Stimulated activated effector memory CD8-positive, alpha-beta T cell treated with anti-CD3 and anti-CD28 coated beads, Interleukin-12 subunit alpha, Interleukin-12 subunit beta, amount 100 ng/mL, for 72 hours (primary cell): ENCODE results near the gene FGGY.
"Not testable (repeated sequence)": the region's sequence is repeated elsewhere in the genome, so short reads cannot be mapped to it uniquely, and the experiment has no call there.

Source experiments
- ATAC-seq: fragments of 150-1000 bp; cut with Tn5 transposase; 2 replicates; pipeline ENCODE4 v1.10.0; 2021
- DNase-seq, 2 donors: peaks; one replicate each; pipeline ENCODE4 v3.0.0; 2021 to 2022; ENCODE audit warnings: low spot score in 2 of 2
- H3K27ac Mint-ChIP-seq: one replicate; pipeline ENCODE4 v1.8.0; 2022; ENCODE audit warnings: mild to moderate bottlenecking, mixed read lengths
- H3K36me3 Mint-ChIP-seq: one replicate; pipeline ENCODE4 v1.8.0; 2022; ENCODE audit warnings: mild to moderate bottlenecking, mixed read lengths
- H3K4me1 Mint-ChIP-seq: one replicate; pipeline ENCODE4 v1.8.0; 2022; ENCODE audit warnings: mixed read lengths
- H3K4me3 Mint-ChIP-seq: one replicate; pipeline ENCODE4 v1.8.0; 2022; ENCODE audit warnings: mild to moderate bottlenecking, mixed read lengths
- H3K9me3 Mint-ChIP-seq: one replicate; pipeline ENCODE4 v1.8.0; 2022; ENCODE audit warnings: mixed read lengths

The FGGY gene

DNA sequence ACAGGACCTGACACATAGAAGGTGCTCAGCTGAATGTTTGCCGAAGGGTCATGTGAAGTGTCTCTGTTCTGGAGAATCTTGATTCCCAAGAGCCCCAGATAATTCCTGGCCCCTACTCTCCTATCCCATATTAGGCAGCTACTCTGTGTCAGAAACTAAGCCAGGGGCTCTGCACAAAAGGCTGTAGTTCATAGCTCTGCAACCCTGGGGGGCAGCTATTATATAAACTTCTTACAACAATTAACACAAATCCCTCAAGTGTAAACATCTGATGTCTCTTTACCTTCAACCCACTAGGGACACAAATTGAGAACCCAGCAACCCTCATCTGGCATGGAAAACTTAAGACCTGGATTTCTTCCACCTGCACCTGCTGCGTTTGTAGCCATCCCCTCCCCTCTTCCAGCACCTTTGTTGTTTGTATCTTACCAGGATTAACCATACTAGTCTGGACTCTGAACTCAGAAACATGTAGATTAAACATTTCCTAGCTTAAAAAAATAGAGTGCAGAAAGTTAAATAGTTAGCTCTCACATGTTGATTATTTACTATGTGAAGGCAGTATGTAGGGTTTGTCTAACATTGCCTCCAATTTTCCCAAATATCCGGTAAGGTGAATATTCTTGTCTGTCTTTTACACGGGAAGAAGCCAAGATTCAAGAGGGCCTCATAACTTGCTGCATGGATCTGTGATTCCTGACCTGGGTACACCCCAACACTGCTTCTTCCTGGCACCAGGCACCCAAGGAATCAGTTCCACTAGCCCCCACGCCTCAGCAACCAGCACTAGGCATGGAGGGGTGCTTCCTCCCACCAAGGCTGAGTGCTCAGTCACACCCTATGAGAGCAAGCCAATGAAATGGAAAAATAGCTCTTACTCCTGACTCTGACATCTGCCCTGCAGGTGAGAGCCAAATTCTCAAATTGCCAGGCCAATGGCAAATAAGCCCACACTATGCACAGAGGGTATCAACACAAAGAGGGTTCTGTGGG is 297.2 kb downstream of the FGGY start:
- ATAC-seq = no peak
- H3K27ac Mint-ChIP-seq = peak overlapping the region; percentile 41
- H3K9me3 Mint-ChIP-seq = no peaks in the 10 kb centered on the region
- H3K4me3 Mint-ChIP-seq = no peak overlapping the region
- no peak for DNase-seq
- H3K36me3 Mint-ChIP-seq = no peaks in the 10 kb centered on the region
- H3K4me1 Mint-ChIP-seq = no peaks in the 10 kb centered on the region

DNA sequence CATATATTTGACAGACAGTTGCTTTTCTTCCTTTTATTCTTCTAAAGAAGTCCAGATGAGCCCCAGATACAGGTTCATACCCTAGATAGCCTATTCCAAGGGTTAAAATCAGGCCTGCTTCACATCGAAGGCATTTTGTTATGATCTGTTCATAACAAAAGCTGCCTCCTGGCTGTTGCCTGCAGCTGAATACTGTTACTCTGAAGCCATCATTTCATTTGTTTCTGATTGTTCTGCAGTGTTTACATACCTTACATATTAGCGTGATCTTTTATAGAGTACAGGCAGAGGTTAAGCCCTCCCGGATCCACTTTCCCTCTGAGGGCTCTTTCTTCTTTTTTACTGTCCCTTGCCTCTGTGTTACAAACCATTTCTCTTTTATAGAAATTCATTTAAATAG is 298.9 kb downstream of the FGGY start:
- Mint-ChIP-seq H3K4me3 (no peak overlapping the region), H3K4me1 (no peaks in the 10 kb centered on the region), H3K36me3 (no peaks in the 10 kb centered on the region), H3K9me3 (no peaks in the 10 kb centered on the region), H3K27ac (no peak overlapping the region)
- DNase-seq = no peak
- ATAC-seq = no peak

DNA sequence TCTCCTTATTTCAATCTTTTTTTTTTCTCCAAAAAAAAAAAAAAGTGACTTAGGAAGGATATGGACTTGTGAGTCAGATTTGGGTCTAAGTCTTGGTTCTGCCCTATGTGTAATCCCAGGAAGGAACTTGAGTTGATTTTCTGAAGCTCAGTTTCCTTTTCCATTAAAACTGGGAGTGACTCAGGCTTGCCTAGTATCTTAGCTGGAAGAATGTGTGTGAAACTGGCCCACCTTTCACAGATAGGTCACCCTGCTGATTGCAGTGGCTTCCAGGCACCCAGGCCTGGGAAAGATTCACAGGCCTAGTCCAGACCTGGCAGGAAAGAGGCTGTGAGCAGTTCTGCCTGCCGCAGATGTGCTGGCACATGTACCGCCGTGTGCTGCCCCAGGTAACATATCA is 299.5 kb downstream of the FGGY start:
- H3K4me1 Mint-ChIP-seq = no peaks in the 10 kb centered on the region
- no peaks in the 10 kb centered on the region for H3K36me3 Mint-ChIP-seq
- H3K9me3 Mint-ChIP-seq = no peaks in the 10 kb centered on the region
- ATAC-seq (no peak), DNase-seq (no peak)
- H3K4me3 Mint-ChIP-seq = no peak overlapping the region
- H3K27ac Mint-ChIP-seq = no peak overlapping the region

DNA sequence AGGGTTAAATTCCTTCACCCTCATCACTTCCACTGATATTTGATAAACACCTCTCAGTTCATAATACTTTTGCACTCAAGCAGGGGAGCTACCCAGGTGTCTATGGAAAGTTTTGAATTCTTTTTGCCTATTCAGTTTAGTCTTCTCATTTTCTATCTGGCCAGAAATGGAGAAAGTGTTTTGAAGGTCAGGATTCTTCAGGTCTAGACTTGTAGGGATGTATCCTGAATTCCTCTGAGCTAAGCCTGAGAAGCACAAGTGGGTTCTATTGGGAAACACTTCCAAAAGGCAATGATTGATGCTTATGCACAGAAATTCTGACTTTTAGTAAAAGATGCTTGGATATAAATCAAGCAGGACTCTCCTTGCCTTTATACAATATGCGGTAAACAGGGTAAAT is 300.1 kb downstream of the FGGY start:
- no peak for DNase-seq
- Mint-ChIP-seq H3K36me3 (no peaks in the 10 kb centered on the region), H3K27ac (peak overlapping the region; percentile 19), H3K4me1 (no peaks in the 10 kb centered on the region), H3K4me3 (no peak overlapping the region), H3K9me3 (no peaks in the 10 kb centered on the region)
- no peak for ATAC-seq

DNA sequence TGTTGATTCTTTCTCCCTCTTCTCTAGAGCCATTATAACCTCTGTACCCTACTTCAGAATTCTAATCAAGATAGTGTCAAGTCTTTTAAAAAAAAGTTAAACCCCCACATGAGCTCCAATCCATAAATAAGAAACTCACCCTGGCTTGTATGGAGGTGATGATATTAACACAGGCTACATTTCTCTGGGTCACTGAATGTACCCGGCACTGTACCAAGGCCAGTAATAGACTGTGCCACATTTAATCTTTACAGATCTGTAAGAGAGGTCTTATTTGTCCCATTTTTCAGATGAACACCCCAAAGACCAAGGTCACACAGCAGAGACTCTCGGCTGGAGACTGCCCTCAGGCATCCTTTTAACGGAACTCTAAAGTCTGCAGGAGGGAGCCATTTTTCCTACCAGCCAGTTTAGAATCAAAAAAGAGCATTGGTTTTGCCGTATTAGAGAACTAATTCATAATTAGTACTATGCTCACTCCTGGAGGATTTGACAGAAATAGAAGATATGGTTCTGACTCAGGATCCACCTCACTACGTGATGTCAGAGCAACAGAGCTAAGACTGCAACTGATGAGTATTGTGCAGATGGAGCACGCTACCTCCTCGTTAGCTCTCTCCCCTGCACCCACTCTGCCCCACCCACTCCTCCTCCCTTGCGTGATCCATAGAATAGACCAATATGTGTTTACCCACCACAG is 300.7 kb downstream of the FGGY start:
- Mint-ChIP-seq H3K4me1 (no peaks in the 10 kb centered on the region), H3K4me3 (no peak overlapping the region), H3K27ac (peak overlapping the region; percentile 19), H3K36me3 (no peaks in the 10 kb centered on the region), H3K9me3 (no peaks in the 10 kb centered on the region)
- ATAC-seq = no peak
- no peak for DNase-seq

DNA sequence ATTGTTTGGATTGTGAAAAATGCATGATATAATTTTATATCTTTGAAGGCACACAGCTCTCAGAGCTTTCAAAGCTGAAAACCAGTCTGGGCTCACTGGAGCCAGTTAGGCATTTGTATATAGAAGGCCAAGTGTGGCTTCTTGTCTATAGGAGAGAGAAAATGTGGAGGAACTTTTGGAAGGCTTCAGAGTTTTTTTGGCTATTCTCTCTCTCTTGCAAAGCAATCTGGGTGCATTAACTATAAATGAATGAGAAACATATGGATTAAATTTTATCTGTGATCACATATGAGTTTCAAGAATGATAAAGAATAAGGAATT is 301.2 kb downstream of the FGGY start:
- Mint-ChIP-seq H3K4me1 (no peaks in the 10 kb centered on the region), H3K4me3 (no peak overlapping the region), H3K36me3 (no peaks in the 10 kb centered on the region), H3K27ac (no peak overlapping the region), H3K9me3 (no peaks in the 10 kb centered on the region)
- ATAC-seq (no peak), DNase-seq (no peak)

DNA sequence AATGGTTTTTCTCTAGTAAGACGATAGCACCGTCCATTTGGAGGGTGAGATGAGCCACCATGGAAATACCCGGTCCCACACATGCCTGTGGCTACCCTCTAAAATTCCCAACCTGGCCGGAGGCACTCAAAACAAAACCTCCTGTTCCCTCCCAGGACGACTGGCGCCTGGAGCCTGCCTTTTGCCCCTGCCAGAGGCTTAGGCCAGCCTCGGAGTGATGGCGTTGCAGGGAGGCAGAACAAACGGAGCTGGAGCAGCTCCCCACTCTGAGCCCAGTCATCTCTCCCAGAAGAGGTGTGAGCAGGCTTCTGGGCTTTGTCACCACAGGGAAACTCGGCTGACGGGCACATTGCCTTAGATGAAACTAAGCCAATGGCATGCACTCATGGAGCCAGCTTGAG is 304.1 kb downstream of the FGGY start:
- DNase-seq = no peak
- no peaks in the 10 kb centered on the region for H3K9me3 Mint-ChIP-seq
- no peaks in the 10 kb centered on the region for H3K4me1 Mint-ChIP-seq
- no peak for ATAC-seq
- H3K27ac Mint-ChIP-seq = no peak overlapping the region
- H3K36me3 Mint-ChIP-seq = no peaks in the 10 kb centered on the region
- H3K4me3 Mint-ChIP-seq = no peak overlapping the region

DNA sequence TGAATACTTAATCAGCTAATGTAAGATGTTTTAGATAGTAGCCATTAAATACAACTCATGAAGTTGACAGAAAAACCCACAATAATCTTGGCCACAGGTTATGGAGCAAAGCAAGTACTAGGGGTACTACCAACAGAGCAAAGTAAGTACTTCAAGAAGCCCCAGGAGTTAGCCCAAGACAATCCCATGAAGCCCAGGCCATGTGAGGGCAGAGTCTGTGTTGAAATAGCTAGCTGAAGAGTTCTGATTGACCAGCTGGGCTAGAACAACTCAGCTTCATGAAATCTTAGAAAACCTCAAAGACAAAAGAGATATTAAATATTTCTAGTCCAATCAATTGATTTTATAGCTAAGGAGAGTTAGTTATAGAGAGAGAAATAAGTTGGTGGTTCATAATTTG is 304.9 kb downstream of the FGGY start:
- H3K36me3 Mint-ChIP-seq = no peaks in the 10 kb centered on the region
- no peak overlapping the region for H3K27ac Mint-ChIP-seq
- H3K4me1 Mint-ChIP-seq = no peaks in the 10 kb centered on the region
- H3K4me3 Mint-ChIP-seq = no peak overlapping the region
- no peak for DNase-seq
- no peak for ATAC-seq
- no peaks in the 10 kb centered on the region for H3K9me3 Mint-ChIP-seq

DNA sequence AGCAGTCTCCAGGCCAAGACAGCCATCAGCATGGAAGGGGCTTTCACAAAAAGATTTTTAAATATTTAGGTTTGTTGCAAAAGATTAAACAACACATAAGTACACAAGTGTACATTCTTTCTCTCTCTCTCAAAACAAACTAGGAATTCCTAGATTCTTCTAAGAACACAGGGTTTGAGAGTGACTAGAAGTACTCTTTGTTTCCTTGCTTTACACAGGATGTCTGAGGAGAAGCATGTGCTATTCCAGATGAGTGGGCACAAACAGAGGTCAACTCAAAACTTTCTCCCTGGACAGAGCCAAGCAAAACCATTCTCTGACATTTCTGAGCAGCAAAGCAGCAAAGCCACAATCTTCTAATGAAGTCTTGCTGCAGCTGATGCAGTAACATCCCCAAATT is 307.3 kb downstream of the FGGY start:
- H3K4me3 Mint-ChIP-seq = no peak overlapping the region
- no peaks in the 10 kb centered on the region for H3K9me3 Mint-ChIP-seq
- H3K27ac Mint-ChIP-seq = no peak overlapping the region
- ATAC-seq (no peak), DNase-seq (no peak)
- no peaks in the 10 kb centered on the region for H3K36me3 Mint-ChIP-seq
- no peaks in the 10 kb centered on the region for H3K4me1 Mint-ChIP-seq

DNA sequence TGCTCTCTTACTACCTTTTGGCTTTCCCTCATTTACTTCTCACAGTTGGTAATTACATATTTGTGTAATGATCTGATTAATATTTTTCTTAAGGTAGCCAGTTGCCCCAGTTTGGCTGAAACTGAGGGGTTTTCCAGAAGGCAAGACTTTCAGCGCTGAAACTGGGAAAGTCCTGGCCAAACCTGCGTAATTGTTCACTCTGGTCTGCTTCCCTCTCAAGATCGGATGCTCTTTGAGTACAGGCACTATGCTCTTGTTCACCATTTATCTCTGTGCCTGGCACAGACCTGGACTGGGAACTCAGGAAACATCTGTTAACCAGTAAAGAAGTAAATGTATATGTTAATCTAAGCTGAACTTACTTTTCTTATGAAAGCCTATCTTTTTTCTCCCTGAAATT is 308.3 kb downstream of the FGGY start:
- no peak overlapping the region for H3K27ac Mint-ChIP-seq
- H3K36me3 Mint-ChIP-seq = no peaks in the 10 kb centered on the region
- no peak overlapping the region for H3K4me3 Mint-ChIP-seq

DNA sequence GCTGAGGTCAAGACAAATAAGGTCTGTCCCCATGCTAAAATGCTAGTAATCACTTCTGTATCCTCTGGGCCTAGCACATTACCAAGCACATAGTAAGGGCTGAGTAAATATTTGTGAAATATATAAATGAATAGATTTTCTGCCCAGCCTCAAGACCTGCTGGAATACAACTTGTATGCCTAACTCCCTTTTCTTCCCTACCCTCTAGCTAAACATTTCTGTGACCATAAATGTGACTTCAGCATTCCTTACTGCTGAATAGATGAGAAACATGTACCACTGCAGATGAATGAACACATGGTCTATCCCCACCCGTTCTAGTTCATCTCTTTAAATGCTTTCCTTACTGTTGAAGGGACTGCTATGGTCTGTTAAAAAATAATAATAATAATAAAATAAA is 308.9 kb downstream of the FGGY start:
- no peak overlapping the region for H3K4me3 Mint-ChIP-seq
- DNase-seq = no peak
- no peaks in the 10 kb centered on the region for H3K4me1 Mint-ChIP-seq
- H3K9me3 Mint-ChIP-seq = no peaks in the 10 kb centered on the region
- ATAC-seq = no peak
- H3K36me3 Mint-ChIP-seq = no peaks in the 10 kb centered on the region
- H3K27ac Mint-ChIP-seq = no peak overlapping the region

More for the DNA sequence above, 308.3 kb downstream of the FGGY start:
- no peak for DNase-seq
- no peak for ATAC-seq
- Mint-ChIP-seq H3K4me1 (no peaks in the 10 kb centered on the region), H3K9me3 (no peaks in the 10 kb centered on the region)

DNA sequence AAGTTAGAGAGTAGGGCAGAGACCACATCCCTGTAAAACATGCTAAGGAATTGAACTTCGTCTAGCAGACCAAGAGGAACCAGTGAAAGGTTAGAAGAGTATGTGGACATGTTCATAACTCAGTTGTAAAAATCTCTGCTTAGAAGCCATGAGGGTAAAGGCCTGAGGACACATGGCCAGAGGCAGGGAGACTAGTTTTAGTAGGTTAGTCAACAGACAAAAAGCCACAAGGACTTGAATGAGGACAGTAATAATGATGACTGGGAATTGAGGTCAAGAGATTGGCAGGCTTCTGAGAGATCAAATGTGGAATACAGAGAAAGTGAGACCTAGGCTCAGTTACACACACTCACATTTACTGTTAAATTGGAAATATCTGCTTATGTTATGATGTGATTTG is 312.4 kb downstream of the FGGY start:
- H3K27ac Mint-ChIP-seq = no peak overlapping the region
- no peaks in the 10 kb centered on the region for H3K4me1 Mint-ChIP-seq

DNA sequence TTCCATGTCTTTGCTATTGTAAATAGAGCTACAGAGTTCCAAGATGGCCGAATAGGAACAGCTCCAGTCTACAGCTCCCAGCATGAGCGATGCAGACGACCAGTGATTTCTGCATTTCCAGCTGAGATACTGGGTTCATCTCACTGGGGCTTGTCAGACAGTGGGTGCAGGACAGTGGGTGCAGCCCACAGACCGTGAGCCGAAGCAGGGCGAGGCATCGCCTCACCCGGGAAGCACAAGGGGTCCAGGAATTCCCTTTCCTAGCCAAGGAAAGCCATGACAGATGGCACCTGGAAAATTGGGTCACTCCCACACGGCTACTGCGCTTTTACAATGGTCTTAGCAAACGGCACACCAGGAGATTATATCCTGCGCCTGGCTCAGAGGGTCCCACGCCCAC is 313.6 kb downstream of the FGGY start:
- not testable (repeated sequence) for H3K36me3 Mint-ChIP-seq, DNase-seq, ATAC-seq, H3K27ac Mint-ChIP-seq, H3K9me3 Mint-ChIP-seq, H3K4me3 Mint-ChIP-seq, H3K4me1 Mint-ChIP-seq

More for the DNA sequence above, 312.4 kb downstream of the FGGY start:
- DNase-seq (no peak), ATAC-seq (no peak)
- Mint-ChIP-seq H3K4me3 (no peak overlapping the region), H3K36me3 (no peaks in the 10 kb centered on the region), H3K9me3 (peaks cover 3% of the 10 kb centered on the region)

DNA sequence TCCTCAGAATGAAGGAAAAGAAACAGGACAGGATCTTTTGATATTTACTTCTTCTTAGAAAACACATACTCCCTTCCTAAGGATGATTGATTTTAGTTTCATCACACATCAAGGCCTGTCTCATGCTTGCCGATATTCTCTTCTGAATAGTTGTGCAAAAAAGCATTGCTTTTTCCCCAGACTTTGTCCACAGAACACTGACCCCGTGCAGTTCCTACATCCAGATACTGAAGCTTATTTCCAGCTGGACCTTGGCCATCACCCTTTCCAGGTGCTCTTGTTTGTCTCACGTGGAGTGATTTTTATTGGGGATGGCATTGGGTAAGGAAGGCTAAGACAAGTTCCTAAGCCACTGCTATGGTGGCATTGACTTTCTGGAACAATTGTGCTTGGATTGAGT is 320.5 kb downstream of the FGGY start:
- Mint-ChIP-seq H3K4me1 (no peaks in the 10 kb centered on the region), H3K36me3 (no peaks in the 10 kb centered on the region), H3K27ac (no peak overlapping the region), H3K9me3 (peaks cover 3% of the 10 kb centered on the region), H3K4me3 (no peak overlapping the region)
- DNase-seq = no peak
- ATAC-seq = no peak

DNA sequence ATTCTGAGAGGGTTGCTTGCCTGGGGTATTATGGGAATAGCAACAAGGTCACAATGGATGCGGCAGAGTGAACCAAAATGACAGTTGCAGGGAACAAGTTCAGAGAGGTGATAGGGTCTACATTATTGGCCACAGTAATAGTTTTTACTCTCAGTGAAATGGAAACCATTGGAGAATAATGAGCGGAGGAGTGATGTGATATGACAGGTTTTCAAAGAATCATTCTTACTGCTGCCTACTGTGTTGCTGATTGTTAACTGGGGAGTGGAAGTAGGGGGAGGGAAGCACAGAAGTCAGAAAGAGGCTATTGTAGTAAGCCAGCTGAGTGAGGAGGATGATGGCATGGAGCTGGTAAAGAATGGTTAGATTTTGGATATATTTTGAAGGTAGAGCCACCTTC is 322.7 kb downstream of the FGGY start:
- ATAC-seq (no peak), DNase-seq (no peak)
- Mint-ChIP-seq H3K4me1 (no peaks in the 10 kb centered on the region), H3K9me3 (no peaks in the 10 kb centered on the region), H3K36me3 (no peaks in the 10 kb centered on the region), H3K4me3 (no peak overlapping the region), H3K27ac (no peak overlapping the region)

DNA sequence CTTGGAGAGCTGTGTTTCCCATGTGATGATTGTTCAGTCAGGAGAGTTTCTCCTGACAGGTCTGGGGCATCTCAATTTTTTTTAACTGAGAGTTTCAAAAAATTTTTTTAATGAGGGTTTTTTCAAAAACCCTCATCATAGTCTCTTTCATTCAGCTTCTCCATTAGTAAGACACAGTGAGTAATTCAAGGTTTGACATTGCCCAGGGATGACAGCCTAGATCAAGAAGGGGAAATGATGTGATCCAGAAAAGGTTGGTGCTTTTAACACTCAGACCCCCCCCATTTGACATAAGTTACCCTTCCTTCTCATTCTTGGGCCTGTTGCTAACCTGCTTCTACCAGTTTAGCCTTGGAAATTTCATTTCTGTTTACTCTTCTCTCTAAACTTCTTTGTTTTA is 328.5 kb downstream of the FGGY start:
- Mint-ChIP-seq H3K4me1 (no peaks in the 10 kb centered on the region), H3K4me3 (no peak overlapping the region), H3K36me3 (no peaks in the 10 kb centered on the region), H3K27ac (no peak overlapping the region), H3K9me3 (no peaks in the 10 kb centered on the region)
- DNase-seq (no peak), ATAC-seq (no peak)
